ENCODE results near the gene SERGEF. TPM values are rescaled to one million over a fixed set of nuclear protein-coding genes. Genes with fewer than 3 reads are reported as not detected.

The SERGEF gene
- polyA plus RNA-seq, 3 donors: 14.3 to 33.7 (median 33.3) TPM

DNA sequence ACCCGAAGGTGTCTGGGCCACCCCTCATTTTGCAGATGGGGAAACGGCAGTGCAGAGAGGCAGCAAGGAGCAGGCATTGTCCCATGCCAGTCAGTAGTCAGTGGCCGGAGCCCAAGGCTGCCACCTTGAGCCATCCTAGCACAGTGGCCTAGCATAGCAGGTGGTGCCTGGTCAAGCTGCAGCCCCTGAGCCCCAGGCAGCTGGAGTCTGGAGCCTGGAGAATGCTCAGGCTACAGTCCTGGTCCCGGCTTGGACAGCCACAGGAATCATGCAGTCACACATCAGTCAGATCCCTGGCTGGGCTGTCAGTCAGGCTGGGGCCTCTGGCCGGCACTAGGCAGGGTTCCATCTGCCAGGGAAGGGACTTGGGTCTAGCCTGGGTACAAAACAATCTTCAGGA is 259.7 kb downstream of the SERGEF start:
- Histone ChIP-seq H3K4me2 (replicated peaks; ENCODE audit: extremely low read depth, low read length, poor library complexity, severe bottlenecking) (no peak overlapping the region), H3K9ac (ENCODE audit: insufficient read depth, low read length, poor library complexity, severe bottlenecking) (no peak overlapping the region), H3K4me1 (ENCODE audit: control insufficient read depth in 1 of 2, insufficient read depth in 2 of 2, low read length in 2 of 2) (no peaks in the 10 kb centered on the region), H3K27ac (ENCODE audit: low read depth in 1 of 2, low read length in 2 of 2) (no peak overlapping the region), H3K36me3 (replicated peaks in 1 of 2; ENCODE audit: control insufficient read depth in 1 of 2, insufficient read depth in 2 of 2, low read length in 2 of 2) (no peaks in the 10 kb centered on the region), H3K4me3 (replicated peaks in 1 of 3; ENCODE audit: low read depth in 2 of 3, low read length in 3 of 3) (no peak overlapping the region), H4K20me1 (ENCODE audit: insufficient read depth, low read length) (no peaks in the 10 kb centered on the region), H3K9me3 (replicated peaks in 1 of 2; ENCODE audit: control insufficient read depth in 1 of 2, insufficient read depth in 1 of 2, low read length in 2 of 2) (no peaks in the 10 kb centered on the region), H3K79me2 (ENCODE audit: insufficient read depth, low read length) (no peaks in the 10 kb centered on the region), H3K27me3 (ENCODE audit: control insufficient read depth in 2 of 2, insufficient read depth in 2 of 2, low read length in 2 of 2) (no peaks in the 10 kb centered on the region), H2AFZ (ENCODE audit: insufficient read depth, low read depth, low read length, poor library complexity, severe bottlenecking) (no peak overlapping the region)
- Mint-ChIP-seq H3K27me3 (ENCODE audit: low read depth in 3 of 3) (peaks cover 6 to 10% (median 8%) of the 10 kb centered on the region in 3 donors), H3K4me1 (no peaks in the 10 kb centered on the region), H3K9me3 (no peaks in the 10 kb centered on the region), H3K27ac (no peak overlapping the region), H3K4me3 (no peak overlapping the region), H3K36me3 (no peaks in the 10 kb centered on the region)
- DNase-seq: no peak
- intact Hi-C loops (cut with micrococcal nuclease): no loop called here
- TF ChIP-seq, protein P1, sequence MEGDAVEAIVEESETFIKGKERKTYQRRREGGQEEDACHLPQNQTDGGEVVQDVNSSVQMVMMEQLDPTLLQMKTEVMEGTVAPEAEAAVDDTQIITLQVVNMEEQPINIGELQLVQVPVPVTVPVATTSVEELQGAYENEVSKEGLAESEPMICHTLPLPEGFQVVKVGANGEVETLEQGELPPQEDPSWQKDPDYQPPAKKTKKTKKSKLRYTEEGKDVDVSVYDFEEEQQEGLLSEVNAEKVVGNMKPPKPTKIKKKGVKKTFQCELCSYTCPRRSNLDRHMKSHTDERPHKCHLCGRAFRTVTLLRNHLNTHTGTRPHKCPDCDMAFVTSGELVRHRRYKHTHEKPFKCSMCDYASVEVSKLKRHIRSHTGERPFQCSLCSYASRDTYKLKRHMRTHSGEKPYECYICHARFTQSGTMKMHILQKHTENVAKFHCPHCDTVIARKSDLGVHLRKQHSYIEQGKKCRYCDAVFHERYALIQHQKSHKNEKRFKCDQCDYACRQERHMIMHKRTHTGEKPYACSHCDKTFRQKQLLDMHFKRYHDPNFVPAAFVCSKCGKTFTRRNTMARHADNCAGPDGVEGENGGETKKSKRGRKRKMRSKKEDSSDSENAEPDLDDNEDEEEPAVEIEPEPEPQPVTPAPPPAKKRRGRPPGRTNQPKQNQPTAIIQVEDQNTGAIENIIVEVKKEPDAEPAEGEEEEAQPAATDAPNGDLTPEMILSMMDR (IDR thresholded peaks at IDR 0.05): no peak
- 80% methylated on average over 5 of the region's 5 CpGs for WGBS (ENCODE audit: insufficient coverage)

DNA sequence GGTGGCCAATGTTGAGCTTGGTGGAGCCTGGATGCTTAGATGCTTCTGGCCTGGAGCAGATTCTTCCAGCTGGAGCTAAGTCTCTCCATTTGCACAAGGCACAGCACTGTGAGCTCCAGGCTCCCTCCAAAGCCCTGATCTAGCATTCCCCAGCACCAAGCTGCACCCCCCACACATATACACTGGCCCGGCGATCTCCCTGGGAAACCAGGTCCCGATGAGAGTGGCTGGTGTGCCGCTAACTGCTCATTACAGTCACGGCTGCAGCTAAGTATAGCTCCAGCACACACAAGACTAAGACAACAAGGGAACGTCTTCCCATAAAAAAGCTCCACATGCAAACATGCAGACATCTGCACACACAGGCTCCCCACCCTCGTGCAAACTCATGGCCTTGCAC is 260.7 kb downstream of the SERGEF start:
- no peak for DNase-seq

More for the DNA sequence above, 260.7 kb downstream of the SERGEF start:
- Mint-ChIP-seq H3K4me3 (no peak overlapping the region), H3K36me3 (no peaks in the 10 kb centered on the region), H3K27me3 (ENCODE audit: low read depth in 3 of 3) (peaks cover 8 to 10% (median 8%) of the 10 kb centered on the region in 3 donors), H3K4me1 (no peaks in the 10 kb centered on the region), H3K27ac (no peak overlapping the region), H3K9me3 (no peaks in the 10 kb centered on the region)
- Histone ChIP-seq H3K27me3 (ENCODE audit: control insufficient read depth in 2 of 2, insufficient read depth in 2 of 2, low read length in 2 of 2) (no peaks in the 10 kb centered on the region), H3K4me2 (replicated peaks; ENCODE audit: extremely low read depth, low read length, poor library complexity, severe bottlenecking) (no peak overlapping the region), H4K20me1 (ENCODE audit: insufficient read depth, low read length) (no peaks in the 10 kb centered on the region), H3K9ac (ENCODE audit: insufficient read depth, low read length, poor library complexity, severe bottlenecking) (no peak overlapping the region), H3K4me1 (ENCODE audit: control insufficient read depth in 1 of 2, insufficient read depth in 2 of 2, low read length in 2 of 2) (no peaks in the 10 kb centered on the region), H3K79me2 (ENCODE audit: insufficient read depth, low read length) (no peaks in the 10 kb centered on the region), H3K27ac (ENCODE audit: low read depth in 1 of 2, low read length in 2 of 2) (no peak overlapping the region), H3K36me3 (replicated peaks in 1 of 2; ENCODE audit: control insufficient read depth in 1 of 2, insufficient read depth in 2 of 2, low read length in 2 of 2) (no peaks in the 10 kb centered on the region), H2AFZ (ENCODE audit: insufficient read depth, low read depth, low read length, poor library complexity, severe bottlenecking) (no peak overlapping the region), H3K4me3 (replicated peaks in 1 of 3; ENCODE audit: low read depth in 2 of 3, low read length in 3 of 3) (no peak overlapping the region), H3K9me3 (replicated peaks in 1 of 2; ENCODE audit: control insufficient read depth in 1 of 2, insufficient read depth in 1 of 2, low read length in 2 of 2) (no peaks in the 10 kb centered on the region)
- TF ChIP-seq, protein P1 (IDR thresholded peaks at IDR 0.05): no peak
- WGBS (ENCODE audit: insufficient coverage): 94% methylated on average over 7 of the region's 7 CpGs
- intact Hi-C loops (cut with micrococcal nuclease): no loop called here

All from CD14-positive monocyte (primary cell).